GM23248 (cell line): Measurements from ENCODE around the gene TLE4.

ENCODE experiments used
- EZH2 ChIP-seq: fragments of 200-600 bp; sonication (generic); IDR thresholded peaks from 2 replicates; pipeline ENCODE4 v1.6.1; 2018; ENCODE audit warnings: antibody characterized with exemption, mild to moderate bottlenecking; ENCODE audit not compliant: insufficient read depth, poor library complexity, severe bottlenecking
- EZH2phosphoT487 ChIP-seq: fragments of 200-600 bp; sonication (generic); IDR thresholded peaks from 2 replicates; pipeline ENCODE4 v1.6.1; 2018; ENCODE audit warnings: antibody characterized with exemption, moderate library complexity, mild to moderate bottlenecking, low read depth; ENCODE audit not compliant: insufficient read depth

- TF ChIP-seq EZH2, result no peak
- TF ChIP-seq EZH2phosphoT487, result no peak
Measured at GRCh38 chr9:79741381-79741780, 169.6 kb downstream of the TLE4 start.
